Natural killer cell (primary cell): Measurements from ENCODE around the gene LDAH. TPM values are rescaled to one million over a fixed set of nuclear protein-coding genes. Genes with fewer than 3 reads are reported as not detected.

Source experiments
- ATAC-seq, 3 donors: fragments of 150-1000 bp in 2 of 3; fragments of 200-7000 bp in 1 of 3; cut with Tn5 transposase; 1 replicate in 1 of 3; 2 replicates in 2 of 3; pipeline ENCODE4 v1.10.0; 2021; ENCODE audit warnings: mild to moderate bottlenecking in 2 of 3, moderate library complexity in 2 of 3
- DNase-seq, 2 donors: peaks; one replicate each; pipeline versions ENCODE4 v3.0.0 to v3.0.0-alpha.2; 2013 to 2021; ENCODE audit warnings: mixed read lengths in 1 of 2
- H3K27ac ChIP-seq: one replicate; pipeline ENCODE4 v1.5.1; 2013; ENCODE audit warnings: mild to moderate bottlenecking, low read length
- H3K27me3 ChIP-seq: one replicate; pipeline ENCODE4 v1.6.1; 2013; ENCODE audit warnings: low read length; ENCODE audit not compliant: control insufficient read depth, insufficient read depth
- H3K36me3 ChIP-seq: one replicate; pipeline ENCODE4 v1.6.1; 2013; ENCODE audit warnings: low read length; ENCODE audit not compliant: control insufficient read depth, insufficient read depth
- H3K4me1 ChIP-seq: one replicate; pipeline ENCODE4 v1.6.1; 2013; ENCODE audit warnings: low read length; ENCODE audit not compliant: control insufficient read depth, insufficient read depth
- H3K4me3 ChIP-seq: one replicate; pipeline ENCODE4 v1.5.1; 2013; ENCODE audit warnings: low read length
- H3K9me3 ChIP-seq: one replicate; pipeline ENCODE4 v1.6.1; 2013; ENCODE audit warnings: low read length; ENCODE audit not compliant: control insufficient read depth, insufficient read depth
- H3K27ac Mint-ChIP-seq, 2 donors: one replicate each; pipeline ENCODE4 v1.8.0; 2022; ENCODE audit warnings: mild to moderate bottlenecking in 2 of 2, mixed read lengths in 2 of 2, moderate library complexity in 1 of 2
- H3K27me3 Mint-ChIP-seq, 2 donors: one replicate each; pipeline ENCODE4 v1.8.0; 2022; ENCODE audit warnings: low read depth in 2 of 2, mixed read lengths in 2 of 2
- H3K36me3 Mint-ChIP-seq: one replicate; pipeline ENCODE4 v1.8.0; 2022; ENCODE audit warnings: mixed read lengths
- H3K4me1 Mint-ChIP-seq, 2 donors: one replicate each; pipeline ENCODE4 v1.8.0; 2022; ENCODE audit warnings: mixed read lengths in 2 of 2
- H3K4me3 Mint-ChIP-seq: one replicate; pipeline ENCODE4 v1.8.0; 2022; ENCODE audit warnings: mild to moderate bottlenecking, moderate library complexity, mixed read lengths
- H3K9me3 Mint-ChIP-seq, 2 donors: one replicate each; pipeline ENCODE4 v1.8.0; 2022; ENCODE audit warnings: mixed read lengths in 2 of 2
- WGBS: methylation state at CpG from one replicate; pipeline ENCODE4 v1.1.7; 2013; ENCODE audit warnings: missing lambda C conversion rate; ENCODE audit not compliant: insufficient coverage; 5-methylcytosine and 5-hydroxymethylcytosine counted together
- intact Hi-C: fragments of 100-400 bp; cut with micrococcal nuclease; formaldehyde crosslinking; loops from one replicate; pipeline ENCODE4 v1.14.2; 2022
- total RNA-seq, 4 donors: library from RNA; stranded (reverse); fragments of 120-200 nt in 1 of 4; gene quantifications; one replicate each; pipeline versions ENCODE4 v1.2.3 to v1.2.4, GENCODE V29; 2013 to 2022
- TF ChIP-seq, protein P1 (sequence below): fragments of 200-600 bp; IDR thresholded peaks from one replicate; pipeline ENCODE4 v1.8.0; 2022; ENCODE audit warnings: antibody characterized with exemption

The LDAH gene
- total RNA-seq, 3 donors from 2014 or later (not counting 1 experiment from before 2014, with no cell fraction given): 14.5 to 25.6 (median 17.2) TPM

DNA sequence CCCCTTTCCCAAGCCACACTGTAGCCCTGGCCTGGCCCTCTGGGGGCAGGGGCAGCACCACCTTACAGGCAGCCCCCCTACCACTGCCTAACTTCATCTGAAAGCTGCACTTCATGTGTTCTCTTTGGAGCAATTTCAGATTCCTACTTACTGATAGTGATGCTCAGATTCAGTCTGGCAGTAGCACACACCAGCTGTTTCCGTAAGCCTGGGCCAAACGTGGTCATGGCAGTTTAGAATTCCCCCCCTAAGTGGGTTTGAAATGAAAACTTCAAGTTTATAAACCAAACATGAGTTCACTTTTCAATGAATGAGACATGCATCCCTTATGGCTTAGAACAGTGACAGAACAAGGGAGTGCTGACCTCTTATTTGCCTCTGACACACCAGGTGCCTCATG, 126.5 kb downstream of the LDAH start:
- Histone ChIP-seq H3K9me3 (no peaks in the 10 kb centered on the region), H3K36me3 (peaks cover 2% of the 10 kb centered on the region), H3K4me3 (no peak overlapping the region), H3K4me1 (no peaks in the 10 kb centered on the region), H3K27ac (no peak overlapping the region), H3K27me3 (no peaks in the 10 kb centered on the region)
- intact Hi-C loops: no loop called here
- Mint-ChIP-seq H3K9me3 (no peaks in the 10 kb centered on the region), H3K4me1 (peaks cover 12 to 13% of the 10 kb centered on the region in 2 donors), H3K27ac (no peak overlapping the region), H3K27me3 (no peaks in the 10 kb centered on the region), H3K36me3 (no peaks in the 10 kb centered on the region), H3K4me3 (no peak overlapping the region)
- 100% methylated on average over 2 of the region's 2 CpGs for WGBS
- DNase-seq (no peak), ATAC-seq (no peak)
- TF ChIP-seq, protein P1, sequence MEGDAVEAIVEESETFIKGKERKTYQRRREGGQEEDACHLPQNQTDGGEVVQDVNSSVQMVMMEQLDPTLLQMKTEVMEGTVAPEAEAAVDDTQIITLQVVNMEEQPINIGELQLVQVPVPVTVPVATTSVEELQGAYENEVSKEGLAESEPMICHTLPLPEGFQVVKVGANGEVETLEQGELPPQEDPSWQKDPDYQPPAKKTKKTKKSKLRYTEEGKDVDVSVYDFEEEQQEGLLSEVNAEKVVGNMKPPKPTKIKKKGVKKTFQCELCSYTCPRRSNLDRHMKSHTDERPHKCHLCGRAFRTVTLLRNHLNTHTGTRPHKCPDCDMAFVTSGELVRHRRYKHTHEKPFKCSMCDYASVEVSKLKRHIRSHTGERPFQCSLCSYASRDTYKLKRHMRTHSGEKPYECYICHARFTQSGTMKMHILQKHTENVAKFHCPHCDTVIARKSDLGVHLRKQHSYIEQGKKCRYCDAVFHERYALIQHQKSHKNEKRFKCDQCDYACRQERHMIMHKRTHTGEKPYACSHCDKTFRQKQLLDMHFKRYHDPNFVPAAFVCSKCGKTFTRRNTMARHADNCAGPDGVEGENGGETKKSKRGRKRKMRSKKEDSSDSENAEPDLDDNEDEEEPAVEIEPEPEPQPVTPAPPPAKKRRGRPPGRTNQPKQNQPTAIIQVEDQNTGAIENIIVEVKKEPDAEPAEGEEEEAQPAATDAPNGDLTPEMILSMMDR: no peak

- Mint-ChIP-seq H3K9me3 (no peaks in the 10 kb centered on the region), H3K27me3 (no peaks in the 10 kb centered on the region), H3K4me1 (peaks cover 0 to 2% of the 10 kb centered on the region in 2 donors), H3K36me3 (no peaks in the 10 kb centered on the region), H3K27ac (no peak overlapping the region), H3K4me3 (no peak overlapping the region)
- intact Hi-C loops: no loop called here
- H3K27ac ChIP-seq: no peak overlapping the region
- no peak overlapping the region for H3K4me3 ChIP-seq
- H3K36me3 ChIP-seq: peaks cover 2% of the 10 kb centered on the region
- DNase-seq (no peak), ATAC-seq (no peak)
- no peaks in the 10 kb centered on the region for H3K9me3 ChIP-seq
- no peaks in the 10 kb centered on the region for H3K4me1 ChIP-seq
- WGBS: 94% methylated on average over 2 of the region's 3 CpGs
- no peaks in the 10 kb centered on the region for H3K27me3 ChIP-seq
- TF ChIP-seq, protein P1: no peak
Measured at GRCh38 chr2:20693317-20693716, 129.6 kb downstream of the LDAH start.

DNA sequence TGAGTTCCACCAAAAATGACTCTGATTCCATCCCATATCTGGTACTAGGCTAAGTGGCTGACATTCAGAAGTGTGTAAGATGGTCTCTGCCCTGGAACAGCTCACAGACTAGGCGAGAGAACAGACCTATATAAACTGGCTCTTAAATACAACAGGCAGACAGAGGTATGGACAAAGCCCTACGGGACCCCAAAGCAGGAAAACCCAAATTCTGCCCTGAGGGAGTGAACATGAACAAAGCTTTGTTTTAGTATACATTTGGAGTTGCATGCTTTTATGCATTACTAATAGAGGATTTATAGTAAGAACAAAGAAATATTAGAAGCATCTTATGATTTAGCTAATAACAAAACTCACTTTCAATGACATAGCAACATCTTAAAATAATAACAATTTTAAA, 130.8 kb downstream of the LDAH start:
- Mint-ChIP-seq H3K9me3 (no peaks in the 10 kb centered on the region), H3K27ac (no peak overlapping the region), H3K36me3 (peaks cover 6% of the 10 kb centered on the region), H3K27me3 (no peaks in the 10 kb centered on the region), H3K4me1 (peaks cover 0 to 7% of the 10 kb centered on the region in 2 donors), H3K4me3 (no peak overlapping the region)
- ATAC-seq (no peak), DNase-seq (no peak)
- Histone ChIP-seq H3K9me3 (no peaks in the 10 kb centered on the region), H3K27me3 (no peaks in the 10 kb centered on the region), H3K36me3 (peaks cover 3% of the 10 kb centered on the region), H3K4me1 (no peaks in the 10 kb centered on the region), H3K4me3 (no peak overlapping the region), H3K27ac (no peak overlapping the region)
- TF ChIP-seq, protein P1: no peak
- 100% methylated on average over 1 of the region's 2 CpGs for WGBS
- intact Hi-C loops: no loop called here

DNA sequence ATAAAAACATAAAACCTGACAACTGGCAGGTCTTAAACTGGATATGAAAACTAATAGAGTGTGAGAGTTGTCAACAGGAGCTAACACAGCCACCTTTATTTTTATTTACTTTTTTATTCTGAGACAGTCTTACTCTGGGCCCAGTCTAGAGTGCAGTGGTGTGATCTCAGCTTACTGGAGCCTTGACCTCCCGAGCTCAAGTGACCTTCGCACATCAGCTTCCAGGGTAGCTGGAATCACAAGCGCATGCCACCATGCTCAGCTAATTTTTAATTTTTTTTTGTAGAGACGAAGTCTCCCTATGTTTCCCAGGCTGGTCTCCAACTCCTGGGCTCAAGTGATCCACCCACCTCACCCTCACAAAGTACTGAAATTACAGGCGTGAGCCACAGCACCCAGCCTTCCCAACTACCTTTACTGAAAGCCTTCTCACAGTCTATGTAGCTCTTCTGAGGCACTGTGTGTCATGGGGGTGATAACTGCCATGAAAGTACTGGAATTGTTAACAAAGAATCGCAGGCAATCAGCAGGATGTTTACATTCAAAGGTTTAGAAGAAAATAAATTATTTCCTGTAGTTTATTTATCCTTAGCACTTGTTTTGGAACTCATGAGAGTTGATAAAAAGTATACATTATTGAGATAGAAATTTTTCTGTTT, 131.7 kb downstream of the LDAH start:
- Mint-ChIP-seq H3K36me3 (peaks cover 10% of the 10 kb centered on the region), H3K4me1 (peaks cover 0 to 7% of the 10 kb centered on the region in 2 donors), H3K27me3 (no peaks in the 10 kb centered on the region), H3K27ac (no peak overlapping the region), H3K4me3 (no peak overlapping the region), H3K9me3 (no peaks in the 10 kb centered on the region)
- no peaks in the 10 kb centered on the region for H3K9me3 ChIP-seq
- no peak overlapping the region for H3K4me3 ChIP-seq
- WGBS: over 99% methylated on average over 6 of the region's 6 CpGs
- TF ChIP-seq, protein P1: no peak
- DNase-seq (no peak), ATAC-seq (no peak)
- H3K27ac ChIP-seq: no peak overlapping the region
- no peaks in the 10 kb centered on the region for H3K27me3 ChIP-seq
- H3K36me3 ChIP-seq: peaks cover 9% of the 10 kb centered on the region
- H3K4me1 ChIP-seq: no peaks in the 10 kb centered on the region
- intact Hi-C loops: no loop called here
